ENCODE measurements around the gene CENPVL3.

DNA sequence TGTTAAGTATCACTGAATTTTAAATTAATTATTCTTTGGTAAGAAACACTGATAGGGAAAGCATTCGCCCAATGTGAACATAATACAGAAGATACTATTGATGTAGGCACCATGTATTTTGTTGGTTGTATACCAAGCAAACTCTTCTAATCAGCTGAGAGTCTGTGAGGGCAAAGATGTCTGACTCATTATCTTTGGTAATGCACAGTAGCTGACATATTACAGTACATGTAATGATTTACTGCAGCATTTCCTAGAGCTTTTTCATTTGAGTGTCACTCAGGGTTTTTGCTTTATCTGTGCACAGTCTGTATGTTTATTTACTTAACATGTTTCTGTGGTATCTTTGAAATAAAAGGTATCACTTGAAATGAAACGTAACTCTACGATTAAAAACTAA is 49.2 kb downstream of the CENPVL3 start:
- TF ChIP-seq POLR2AphosphoS5 (IDR thresholded peaks at IDR 0.05) = no peak
- TF ChIP-seq, protein P1, sequence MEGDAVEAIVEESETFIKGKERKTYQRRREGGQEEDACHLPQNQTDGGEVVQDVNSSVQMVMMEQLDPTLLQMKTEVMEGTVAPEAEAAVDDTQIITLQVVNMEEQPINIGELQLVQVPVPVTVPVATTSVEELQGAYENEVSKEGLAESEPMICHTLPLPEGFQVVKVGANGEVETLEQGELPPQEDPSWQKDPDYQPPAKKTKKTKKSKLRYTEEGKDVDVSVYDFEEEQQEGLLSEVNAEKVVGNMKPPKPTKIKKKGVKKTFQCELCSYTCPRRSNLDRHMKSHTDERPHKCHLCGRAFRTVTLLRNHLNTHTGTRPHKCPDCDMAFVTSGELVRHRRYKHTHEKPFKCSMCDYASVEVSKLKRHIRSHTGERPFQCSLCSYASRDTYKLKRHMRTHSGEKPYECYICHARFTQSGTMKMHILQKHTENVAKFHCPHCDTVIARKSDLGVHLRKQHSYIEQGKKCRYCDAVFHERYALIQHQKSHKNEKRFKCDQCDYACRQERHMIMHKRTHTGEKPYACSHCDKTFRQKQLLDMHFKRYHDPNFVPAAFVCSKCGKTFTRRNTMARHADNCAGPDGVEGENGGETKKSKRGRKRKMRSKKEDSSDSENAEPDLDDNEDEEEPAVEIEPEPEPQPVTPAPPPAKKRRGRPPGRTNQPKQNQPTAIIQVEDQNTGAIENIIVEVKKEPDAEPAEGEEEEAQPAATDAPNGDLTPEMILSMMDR (IDR thresholded peaks at IDR 0.05; ENCODE audit: poor library complexity, severe bottlenecking) = no peak
- no peak for TF ChIP-seq EZH2 (IDR thresholded peaks at IDR 0.05; ENCODE audit: borderline replicate concordance, insufficient read depth, low read length, poor library complexity, severe bottlenecking)
